Measurements from ENCODE around the gene AKR1D1.
"Not testable (repeated sequence)": the region's sequence is repeated elsewhere in the genome, so short reads cannot be mapped to it uniquely, and the experiment has no call there.

AKR1D1 gene

GRCh38 chr7:138052696-138053095 is 23.6 kb upstream of the AKR1D1 start:
- TF ChIP-seq CTCF (IDR thresholded peaks at IDR 0.05; ENCODE audit: borderline replicate concordance, control extremely low read depth, extremely low read depth, insufficient read depth, missing control alignments), result no peak
- in situ Hi-C loops (cut with MboI; ENCODE audit: low sequenced_read_pairs, unreplicated experiment), result no loop called here
- DNase-seq (ENCODE audit: low spot score), result no peak

GRCh38 chr7:138055698-138056097 is 20.6 kb upstream of the AKR1D1 start:
- in situ Hi-C loops (cut with MboI; ENCODE audit: low sequenced_read_pairs, unreplicated experiment), result not testable (repeated sequence)

GRCh38 chr7:138063400-138063799 is 12.9 kb upstream of the AKR1D1 start:
- DNase-seq (ENCODE audit: low spot score), result no peak
- no peak for TF ChIP-seq CTCF (IDR thresholded peaks at IDR 0.05; ENCODE audit: borderline replicate concordance, control extremely low read depth, extremely low read depth, insufficient read depth, missing control alignments)
- in situ Hi-C loops (cut with MboI; ENCODE audit: low sequenced_read_pairs, unreplicated experiment), result no loop called here

More at GRCh38 chr7:138055698-138056097, 20.6 kb upstream of the AKR1D1 start:
- DNase-seq (ENCODE audit: low spot score), result not testable (repeated sequence)

- no peak for DNase-seq (ENCODE audit: low spot score)
- in situ Hi-C loops (cut with MboI; ENCODE audit: low sequenced_read_pairs, unreplicated experiment), result no loop called here
- TF ChIP-seq CTCF (IDR thresholded peaks at IDR 0.05; ENCODE audit: borderline replicate concordance, control extremely low read depth, extremely low read depth, insufficient read depth, missing control alignments), result no peak
Measured at GRCh38 chr7:138064856-138065357, 11.4 kb upstream of the AKR1D1 start.

- no peak for DNase-seq (ENCODE audit: low spot score)
- no peak for TF ChIP-seq CTCF (IDR thresholded peaks at IDR 0.05; ENCODE audit: borderline replicate concordance, control extremely low read depth, extremely low read depth, insufficient read depth, missing control alignments)
- in situ Hi-C loops (cut with MboI; ENCODE audit: low sequenced_read_pairs, unreplicated experiment), result no loop called here
Measured at GRCh38 chr7:138065827-138066226, 10.4 kb upstream of the AKR1D1 start.

- TF ChIP-seq CTCF (IDR thresholded peaks at IDR 0.05; ENCODE audit: borderline replicate concordance, control extremely low read depth, extremely low read depth, insufficient read depth, missing control alignments), result no peak
- DNase-seq (ENCODE audit: low spot score), result no peak
- in situ Hi-C loops (cut with MboI; ENCODE audit: low sequenced_read_pairs, unreplicated experiment), result no loop called here
Measured at GRCh38 chr7:138066954-138067394, 9.3 kb upstream of the AKR1D1 start.

GRCh38 chr7:138067774-138068173 is 8.5 kb upstream of the AKR1D1 start:
- TF ChIP-seq CTCF (IDR thresholded peaks at IDR 0.05; ENCODE audit: borderline replicate concordance, control extremely low read depth, extremely low read depth, insufficient read depth, missing control alignments), result no peak
- in situ Hi-C loops (cut with MboI; ENCODE audit: low sequenced_read_pairs, unreplicated experiment), result no loop called here

More at GRCh38 chr7:138067774-138068173, 8.5 kb upstream of the AKR1D1 start:
- DNase-seq (ENCODE audit: low spot score), result no peak

Data from GM13976 (cell line).